ENCODE measurements around the gene PCDH1.

DNA sequence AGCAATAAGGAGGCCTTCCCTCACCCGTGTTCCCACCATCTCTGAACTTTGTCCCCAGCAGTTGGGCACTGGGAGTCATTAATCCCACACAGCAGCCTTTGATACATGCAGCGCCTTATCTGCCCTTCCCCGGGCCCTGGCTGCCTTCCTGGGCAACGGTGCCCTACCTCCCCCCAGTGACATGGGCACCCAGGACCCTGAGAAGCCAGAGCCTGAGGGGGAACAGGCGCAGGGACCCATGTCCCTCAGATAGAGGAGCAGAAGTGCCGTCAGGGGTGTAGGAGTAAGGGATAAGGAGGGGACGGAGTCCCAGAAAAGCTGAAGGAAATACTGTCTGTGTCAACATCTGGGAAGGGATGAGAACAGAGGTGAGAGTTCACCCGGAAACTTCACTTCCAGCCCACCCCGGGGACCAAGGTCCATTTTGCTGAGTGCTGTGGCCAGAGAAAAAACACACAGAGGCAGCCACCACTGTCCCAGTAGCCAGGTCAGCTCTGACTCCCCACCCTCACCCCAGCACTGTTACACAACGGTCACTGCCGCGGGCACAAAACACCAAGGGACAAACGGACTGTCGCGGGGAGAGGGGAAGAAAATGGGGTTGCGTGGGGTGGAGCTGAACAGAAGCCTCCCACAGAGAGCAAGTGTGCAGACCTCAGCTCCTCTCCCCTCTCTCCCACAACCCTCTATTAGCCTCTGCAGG is 3.8 kb downstream of the PCDH1 start:
- no peak for TF ChIP-seq TAF1 (IDR thresholded peaks at IDR 0.05; ENCODE audit: borderline replicate concordance, insufficient read depth, low read length)
- TF ChIP-seq SIN3A (IDR thresholded peaks at IDR 0.05; ENCODE audit: borderline replicate concordance, insufficient read depth, low read length), result no peak
- no peak for TF ChIP-seq POLR2AphosphoS5 (IDR thresholded peaks at IDR 0.05; ENCODE audit: low read depth, low read length)
- TF ChIP-seq, protein P1, sequence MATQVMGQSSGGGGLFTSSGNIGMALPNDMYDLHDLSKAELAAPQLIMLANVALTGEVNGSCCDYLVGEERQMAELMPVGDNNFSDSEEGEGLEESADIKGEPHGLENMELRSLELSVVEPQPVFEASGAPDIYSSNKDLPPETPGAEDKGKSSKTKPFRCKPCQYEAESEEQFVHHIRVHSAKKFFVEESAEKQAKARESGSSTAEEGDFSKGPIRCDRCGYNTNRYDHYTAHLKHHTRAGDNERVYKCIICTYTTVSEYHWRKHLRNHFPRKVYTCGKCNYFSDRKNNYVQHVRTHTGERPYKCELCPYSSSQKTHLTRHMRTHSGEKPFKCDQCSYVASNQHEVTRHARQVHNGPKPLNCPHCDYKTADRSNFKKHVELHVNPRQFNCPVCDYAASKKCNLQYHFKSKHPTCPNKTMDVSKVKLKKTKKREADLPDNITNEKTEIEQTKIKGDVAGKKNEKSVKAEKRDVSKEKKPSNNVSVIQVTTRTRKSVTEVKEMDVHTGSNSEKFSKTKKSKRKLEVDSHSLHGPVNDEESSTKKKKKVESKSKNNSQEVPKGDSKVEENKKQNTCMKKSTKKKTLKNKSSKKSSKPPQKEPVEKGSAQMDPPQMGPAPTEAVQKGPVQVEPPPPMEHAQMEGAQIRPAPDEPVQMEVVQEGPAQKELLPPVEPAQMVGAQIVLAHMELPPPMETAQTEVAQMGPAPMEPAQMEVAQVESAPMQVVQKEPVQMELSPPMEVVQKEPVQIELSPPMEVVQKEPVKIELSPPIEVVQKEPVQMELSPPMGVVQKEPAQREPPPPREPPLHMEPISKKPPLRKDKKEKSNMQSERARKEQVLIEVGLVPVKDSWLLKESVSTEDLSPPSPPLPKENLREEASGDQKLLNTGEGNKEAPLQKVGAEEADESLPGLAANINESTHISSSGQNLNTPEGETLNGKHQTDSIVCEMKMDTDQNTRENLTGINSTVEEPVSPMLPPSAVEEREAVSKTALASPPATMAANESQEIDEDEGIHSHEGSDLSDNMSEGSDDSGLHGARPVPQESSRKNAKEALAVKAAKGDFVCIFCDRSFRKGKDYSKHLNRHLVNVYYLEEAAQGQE (IDR thresholded peaks at IDR 0.05; ENCODE audit: insufficient read depth in 1 of 2, low read depth in 2 of 2, low read length in 2 of 2), result no peak
